GM19043 (cell line): ENCODE measurements around the gene CTSC.
A peak's percentile ranks its signal among the peaks of the same experiment; 100 is the strongest.

Source experiments
- ATAC-seq: cut with Tn5 transposase; IDR thresholded peaks from one replicate; pipeline ENCODE4 v1.9.1; 2021; ENCODE audit warnings: low read depth; ENCODE audit not compliant: unreplicated experiment

The CTSC gene

DNA sequence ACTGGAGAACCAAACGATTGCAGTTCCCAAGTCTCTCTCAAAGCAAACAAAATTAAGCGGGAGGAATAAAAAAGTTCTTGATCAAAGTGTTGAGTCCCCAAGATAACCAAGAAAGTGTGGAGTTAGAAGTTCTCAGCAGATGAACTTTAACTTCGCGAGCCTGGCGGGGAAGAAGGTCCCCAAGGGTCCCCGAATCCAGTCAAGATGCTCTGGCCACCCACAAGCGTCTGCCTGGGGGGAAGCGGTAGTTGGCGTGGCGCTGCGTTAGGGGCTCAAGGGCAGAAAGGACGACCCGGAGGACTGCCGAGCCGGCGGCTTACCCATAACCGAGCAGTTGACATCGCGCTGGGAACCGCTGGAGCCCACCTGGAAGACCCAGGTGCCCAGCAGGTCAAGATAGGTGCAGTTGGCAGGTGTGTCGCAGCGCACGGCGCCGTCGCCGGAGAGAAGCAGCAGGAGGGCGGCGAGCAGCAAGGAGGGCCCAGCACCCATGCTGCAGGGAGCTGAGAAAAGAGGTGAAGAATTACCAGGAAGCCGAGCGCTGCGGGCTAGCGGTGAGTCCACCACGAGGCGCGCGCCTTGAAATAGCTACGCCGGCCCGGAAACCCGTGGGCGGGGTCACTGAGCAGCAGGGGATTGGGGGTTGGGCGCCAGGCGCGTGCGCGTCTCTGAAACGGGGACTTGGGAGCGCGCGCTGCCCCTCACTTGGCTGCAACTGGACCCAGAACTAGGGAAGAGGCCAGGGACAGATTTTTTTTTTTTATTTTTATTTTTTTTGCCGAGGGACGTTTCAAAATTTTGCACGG lies at the start of gene CTSC:
Gene CTSC, minus strand, starts transcription at position 556 of the 806 bp plus-strand sequence. Its CDS starts 64 bp downstream, at position 492.
- peak; percentile 83 for ATAC-seq

DNA sequence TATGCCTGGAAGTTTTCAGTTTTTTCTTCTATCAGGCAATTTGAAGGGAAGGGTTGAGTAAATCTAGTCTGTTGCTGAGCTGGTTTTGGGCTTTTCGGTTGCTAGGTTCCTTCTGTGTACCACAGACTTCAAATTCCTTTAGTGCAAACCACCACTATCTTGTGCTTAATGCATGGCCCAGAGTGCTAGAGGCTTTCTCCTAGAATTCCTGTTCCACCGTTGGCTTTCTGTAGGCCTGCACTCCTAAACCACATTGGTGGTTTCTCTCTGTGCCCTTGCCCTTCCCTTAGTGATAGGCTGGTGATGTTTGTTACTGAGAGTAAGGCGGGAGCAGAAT lies 47.1 kb upstream of the CTSC start:
- no peak for ATAC-seq

DNA sequence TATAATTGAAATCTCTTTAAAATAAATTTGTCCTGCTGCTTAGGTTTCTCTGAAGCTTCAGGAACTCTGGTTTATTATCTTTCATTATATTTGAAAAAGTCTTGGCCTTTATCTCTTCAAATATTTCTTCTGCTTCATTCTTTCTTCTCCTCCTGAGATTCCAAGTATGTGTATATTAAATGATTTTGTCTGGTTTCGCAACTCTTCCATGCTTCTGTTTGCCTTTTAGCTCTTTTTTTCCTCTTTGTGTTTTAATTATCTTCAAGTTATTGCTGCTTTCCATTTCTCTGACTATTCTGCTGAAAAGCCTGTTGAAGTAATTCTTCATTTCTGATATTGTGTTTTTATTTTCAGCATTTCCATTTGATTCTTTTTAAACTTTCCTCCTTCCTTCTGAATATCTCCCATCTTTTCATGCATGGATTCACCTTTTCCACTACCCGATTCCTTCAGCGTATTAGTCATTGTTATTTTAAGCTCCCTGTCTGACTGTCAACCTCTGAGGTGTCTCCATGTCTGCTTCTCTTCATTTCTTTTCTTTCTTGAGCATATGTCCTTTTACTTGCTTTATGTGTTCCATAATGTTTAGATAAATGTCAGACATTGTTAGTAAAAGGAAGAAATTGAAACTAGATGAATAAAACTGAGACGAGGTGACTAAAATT lies 46.6 kb upstream of the CTSC start:
- no peak for ATAC-seq

DNA sequence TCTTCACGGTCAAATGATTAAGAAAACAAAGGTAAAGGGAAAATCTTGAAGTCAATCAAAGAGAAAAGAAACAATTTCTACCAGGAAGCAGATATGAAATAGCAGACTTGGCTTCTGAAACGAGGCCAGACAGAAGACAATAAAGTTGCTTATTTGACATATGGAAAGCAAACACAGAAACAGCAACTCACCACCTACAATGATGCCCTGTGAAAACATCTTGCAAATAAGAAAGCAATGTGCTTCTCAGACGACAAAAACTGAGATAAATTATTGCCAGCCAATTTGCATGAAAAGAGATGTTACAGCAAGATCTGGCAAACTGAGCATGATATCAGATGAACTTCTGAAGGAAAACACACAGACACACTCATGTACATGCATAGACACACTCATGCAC lies 45.9 kb upstream of the CTSC start:
- no peak for ATAC-seq

DNA sequence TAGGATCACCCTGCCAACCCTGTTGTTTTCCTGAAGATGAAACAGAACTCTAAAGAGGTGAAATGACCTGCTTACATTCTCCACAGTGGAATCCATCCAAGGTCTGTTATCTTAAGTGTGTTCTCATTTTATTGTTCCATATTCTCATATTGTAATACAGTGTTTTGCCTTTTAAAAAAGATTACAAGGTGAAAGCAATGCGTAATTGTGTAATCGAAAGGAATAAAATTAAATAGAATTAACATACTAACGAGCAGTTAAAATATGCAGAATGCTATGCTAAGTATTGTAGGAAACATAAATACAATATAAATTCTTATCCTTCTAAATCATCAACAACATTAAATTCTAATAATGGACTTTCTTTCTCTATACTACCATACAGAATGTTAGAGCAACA lies 41.6 kb upstream of the CTSC start:
- no peak for ATAC-seq

DNA sequence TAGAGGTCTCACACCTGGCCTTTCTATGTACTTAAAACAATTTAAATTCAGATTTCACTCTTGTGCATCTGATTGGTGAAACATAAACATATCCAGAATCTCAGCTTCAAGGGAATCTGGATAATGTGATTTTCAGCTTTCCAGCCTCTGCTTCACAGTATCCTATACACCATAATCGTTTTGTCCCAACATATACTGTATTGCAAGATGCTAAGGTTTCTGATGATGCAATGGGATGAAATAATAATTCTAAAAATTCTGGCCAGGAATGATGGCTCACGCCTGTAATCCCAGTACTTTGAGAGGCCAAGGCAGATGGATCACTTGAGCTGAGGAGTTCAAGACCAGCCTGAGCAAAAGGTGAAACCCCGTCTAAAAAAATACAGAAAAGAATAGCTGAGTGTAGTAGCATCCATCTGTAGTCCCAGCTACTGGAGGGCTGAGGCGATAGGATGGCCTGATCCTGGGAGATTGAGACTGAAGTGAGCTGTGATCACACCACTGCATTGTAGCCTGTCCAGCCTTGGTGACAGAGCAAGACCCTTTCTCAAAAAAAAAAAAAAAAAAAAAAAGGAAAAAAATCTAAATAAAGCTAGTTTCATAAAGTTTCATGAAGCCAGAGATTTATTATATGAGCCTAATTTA lies 41.0 kb upstream of the CTSC start:
- ATAC-seq: no peak

DNA sequence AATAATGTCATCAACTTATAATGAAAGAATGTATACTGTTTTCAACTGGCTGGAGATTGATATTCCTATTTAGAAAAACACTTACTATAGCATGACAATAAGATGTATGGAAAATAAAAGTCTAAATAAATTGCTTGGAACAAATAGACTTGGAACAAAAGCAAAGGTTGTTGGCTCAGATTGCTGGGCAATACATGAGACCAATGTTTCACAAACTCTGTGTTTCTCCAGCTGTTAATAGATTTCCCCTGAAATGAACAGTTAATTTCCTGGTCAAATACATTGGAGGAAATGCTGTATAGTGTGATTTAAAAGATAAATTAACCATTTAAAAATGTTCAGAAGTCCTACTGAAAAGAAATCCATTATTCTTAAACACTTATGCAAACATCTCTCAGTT lies 40.1 kb upstream of the CTSC start:
- no peak for ATAC-seq

DNA sequence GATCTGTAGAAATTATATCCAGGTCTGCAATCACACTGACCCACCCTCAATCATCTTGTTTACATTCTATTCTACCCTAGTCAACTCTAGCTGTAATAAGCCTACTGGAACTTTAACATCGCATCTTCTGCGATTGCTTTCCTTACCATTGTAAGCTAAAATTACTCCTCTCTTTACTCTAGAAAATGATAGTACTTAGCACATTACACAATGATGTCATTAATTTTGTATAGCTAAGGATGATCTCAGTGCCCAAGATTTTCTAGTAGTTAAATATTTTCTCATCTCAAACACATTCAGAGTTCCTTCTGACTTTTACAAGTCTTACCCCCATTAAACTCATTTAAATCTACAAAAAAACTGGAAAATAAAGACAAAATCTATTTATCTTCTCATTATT lies 39.6 kb upstream of the CTSC start:
- ATAC-seq: no peak

DNA sequence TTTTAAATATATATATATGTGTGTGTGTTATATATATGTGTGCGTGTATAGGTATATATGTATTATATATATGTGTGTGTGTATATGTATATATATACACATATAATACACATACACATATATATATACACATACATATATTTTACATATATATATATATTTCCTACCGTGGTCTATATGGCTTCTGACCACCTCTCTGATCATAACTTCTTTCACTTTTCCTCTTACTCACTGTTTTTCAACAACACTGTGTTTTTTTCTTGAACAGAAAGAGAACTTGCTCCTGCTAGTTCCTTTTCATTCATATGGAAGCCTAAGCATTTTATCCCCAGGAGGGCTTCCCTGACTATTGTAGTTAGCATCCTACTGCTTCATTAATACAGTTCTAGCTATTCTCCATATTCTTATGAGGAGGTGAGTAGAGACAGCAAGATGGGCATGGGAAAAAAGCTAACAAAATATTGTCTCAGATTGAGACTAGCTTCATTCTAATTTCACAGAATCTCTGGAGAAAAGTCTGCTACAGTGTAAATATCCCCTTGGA lies 38.5 kb upstream of the CTSC start:
- ATAC-seq: no peak

DNA sequence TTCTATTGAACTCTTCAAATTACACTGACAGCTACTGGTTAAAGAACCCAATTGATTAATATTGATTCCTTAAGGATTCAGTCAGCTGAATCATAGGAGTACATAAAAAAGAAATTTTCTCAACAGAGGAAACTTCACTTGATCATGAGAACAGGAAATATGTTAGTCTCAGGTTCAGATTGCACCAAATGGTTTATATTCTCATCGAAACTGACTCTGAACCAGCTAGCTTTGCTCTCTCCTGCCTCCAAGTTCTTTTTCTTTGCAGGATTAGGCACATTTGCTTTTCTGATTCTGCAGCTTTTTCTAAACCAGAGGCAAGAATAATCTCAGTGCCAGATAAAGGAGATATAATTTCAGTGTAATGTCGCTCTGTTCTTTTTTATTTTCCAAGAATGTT lies 33.2 kb upstream of the CTSC start:
- no peak for ATAC-seq

DNA sequence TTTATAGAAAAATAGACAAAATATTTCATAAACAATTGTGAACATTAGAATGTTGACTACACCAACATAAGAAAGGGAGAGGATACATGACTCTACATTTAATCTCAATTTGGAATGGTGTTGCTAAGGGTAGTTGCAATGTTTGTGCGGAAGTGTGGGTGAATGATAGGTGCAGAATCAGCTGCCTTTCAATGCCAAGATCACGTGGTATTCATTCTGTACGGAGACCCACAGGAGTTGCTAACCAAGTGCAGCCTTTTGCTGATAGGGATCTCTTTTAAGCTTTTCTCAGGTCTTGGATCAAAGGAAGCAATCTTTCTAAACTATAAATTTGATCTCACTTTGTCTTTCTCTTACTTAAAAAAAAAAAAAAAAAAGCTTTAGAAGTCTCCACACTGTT lies 29.8 kb upstream of the CTSC start:
- ATAC-seq: no peak

DNA sequence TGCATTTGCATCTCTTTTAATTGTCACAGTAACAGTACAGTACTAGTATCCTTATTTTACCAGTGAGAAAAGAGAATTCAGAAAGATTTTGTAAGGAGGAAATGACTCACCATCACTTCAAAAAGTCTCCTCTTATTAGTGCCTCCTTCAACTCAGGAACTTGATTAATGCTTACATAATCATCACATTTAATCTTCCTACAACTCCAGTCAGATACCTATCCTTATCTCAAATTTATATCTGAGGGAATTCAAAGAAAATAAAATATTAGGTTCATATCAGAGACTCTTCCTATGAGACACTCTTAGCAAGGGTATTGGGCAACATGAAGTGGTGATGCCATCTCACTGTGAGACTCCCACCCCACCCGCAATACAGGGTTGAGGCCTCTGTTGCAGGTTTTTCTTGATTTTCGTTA lies 26.1 kb upstream of the CTSC start:
- no peak for ATAC-seq

DNA sequence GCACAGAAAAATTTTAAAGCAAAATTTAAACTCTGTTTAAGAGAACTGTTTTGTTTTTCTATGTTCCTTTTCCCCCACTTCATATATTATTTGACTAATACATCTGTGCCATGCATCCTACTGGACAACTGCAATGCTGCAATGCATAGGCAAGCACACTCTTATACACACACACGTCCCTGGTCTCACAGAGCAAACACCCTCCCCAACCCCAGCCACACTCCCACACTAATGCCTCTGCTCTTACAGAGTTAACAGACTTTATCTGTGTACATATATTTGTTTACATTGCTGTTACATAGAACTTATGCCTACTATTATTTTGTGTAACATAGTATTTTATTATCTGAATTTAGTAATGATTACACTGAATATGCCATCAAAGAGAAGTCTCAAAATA lies 25.5 kb upstream of the CTSC start:
- no peak for ATAC-seq

DNA sequence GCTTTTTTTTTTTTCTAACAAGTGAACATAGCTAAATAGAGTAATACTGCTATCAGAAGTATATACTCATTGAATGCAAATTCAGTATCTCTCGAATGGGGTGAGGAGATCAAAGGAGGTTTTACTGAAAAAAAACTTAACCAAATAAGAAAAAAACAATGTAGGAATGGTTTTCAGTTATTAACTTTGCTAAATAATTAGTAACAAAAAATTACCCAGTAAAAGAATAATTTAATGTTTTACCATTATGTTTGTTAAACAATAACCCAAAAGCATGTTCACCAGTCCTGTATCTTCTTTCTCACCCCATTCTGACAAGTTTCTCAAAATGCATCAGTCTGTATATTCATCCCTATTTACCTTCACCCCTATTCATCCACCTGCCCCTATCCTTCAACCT lies 22.6 kb upstream of the CTSC start:
- ATAC-seq: no peak

DNA sequence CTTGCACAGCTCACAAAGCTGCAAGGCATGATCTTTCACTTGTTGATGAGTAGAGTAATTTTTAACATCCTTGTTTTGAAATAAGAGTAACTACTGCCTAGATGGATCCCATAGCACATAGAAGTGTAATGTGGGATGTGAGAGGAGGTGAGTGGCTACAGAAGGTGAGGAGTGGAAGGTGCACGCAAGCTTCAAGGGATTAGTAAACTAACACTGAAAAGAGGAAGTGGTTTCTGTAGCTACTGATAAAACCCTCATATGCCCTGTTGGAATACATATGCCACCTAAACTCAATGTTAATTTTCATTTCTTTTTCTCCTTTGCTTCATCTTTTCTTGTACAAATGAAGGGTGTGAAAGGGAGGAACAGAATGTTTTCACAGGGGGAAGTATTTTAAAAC lies 22.0 kb upstream of the CTSC start:
- peak; percentile 58 for ATAC-seq

DNA sequence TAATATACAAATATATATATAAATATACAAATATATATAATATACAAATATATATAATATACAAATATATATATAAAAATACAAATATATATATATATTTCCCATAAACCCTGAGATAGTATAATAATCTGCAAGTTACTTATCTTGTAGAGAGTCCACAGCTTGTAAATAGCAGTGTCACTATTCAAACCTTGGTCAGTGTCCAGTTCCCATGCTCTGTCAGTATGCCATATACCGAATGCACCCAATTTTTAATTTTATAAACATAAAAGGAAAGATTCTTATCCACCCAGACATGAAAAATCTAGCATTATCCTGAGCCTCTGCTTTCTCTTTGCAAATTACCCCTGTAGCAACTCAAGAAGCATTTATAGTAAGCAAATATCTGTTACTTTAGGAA lies 21.6 kb upstream of the CTSC start:
- no peak for ATAC-seq

DNA sequence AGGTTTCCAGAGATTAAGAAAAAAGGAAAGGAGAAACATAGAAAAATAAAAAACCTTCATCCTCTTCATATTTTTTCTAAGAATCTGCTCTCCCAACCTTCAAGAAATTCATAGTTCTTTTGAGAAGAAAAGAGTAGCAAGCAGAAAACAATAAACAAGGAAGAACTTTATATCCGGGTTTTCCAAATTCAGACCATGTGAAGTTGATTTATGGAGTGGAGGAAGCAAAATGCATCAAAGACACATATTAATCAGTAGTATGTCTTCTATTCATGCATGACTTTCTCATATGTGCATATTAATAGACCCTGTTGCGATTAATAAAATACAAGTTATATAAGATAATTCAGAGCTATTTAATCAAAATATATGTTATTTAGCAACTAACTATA lies 20.5 kb upstream of the CTSC start:
- ATAC-seq: no peak

DNA sequence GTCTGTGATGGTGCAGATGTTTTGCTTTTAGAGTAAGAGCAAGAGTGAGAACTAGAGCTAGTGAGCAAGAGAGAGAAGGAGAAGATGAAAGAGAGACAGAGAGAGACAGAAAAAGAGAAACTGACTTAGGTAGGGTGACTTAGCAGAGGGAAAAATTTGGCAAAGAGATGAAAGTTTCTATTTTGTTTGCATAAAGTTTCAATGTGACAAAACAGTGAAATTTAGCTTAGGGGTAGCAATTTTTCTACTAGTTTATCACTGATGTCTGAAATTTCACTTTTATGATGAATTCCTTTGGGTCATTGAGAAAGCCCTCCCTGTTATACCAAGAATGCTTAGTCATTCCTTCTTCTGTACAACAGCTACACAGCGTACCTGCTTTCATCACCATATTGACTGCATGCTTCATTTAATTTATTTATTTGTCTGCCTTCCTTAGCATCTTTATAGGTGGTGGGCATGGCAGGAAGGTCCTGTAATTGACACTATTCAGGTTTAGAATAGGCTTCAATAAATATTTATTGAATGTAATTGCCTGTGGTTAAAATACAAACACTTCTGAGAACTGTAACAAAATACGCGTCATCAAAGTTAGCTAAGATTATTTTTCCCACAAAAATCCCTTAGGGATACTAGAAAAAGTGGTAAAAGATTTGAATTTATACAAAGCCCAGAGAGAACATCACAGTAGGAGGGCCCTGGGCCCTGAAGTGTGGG lies 19.9 kb upstream of the CTSC start:
- peak; percentile 38 for ATAC-seq

DNA sequence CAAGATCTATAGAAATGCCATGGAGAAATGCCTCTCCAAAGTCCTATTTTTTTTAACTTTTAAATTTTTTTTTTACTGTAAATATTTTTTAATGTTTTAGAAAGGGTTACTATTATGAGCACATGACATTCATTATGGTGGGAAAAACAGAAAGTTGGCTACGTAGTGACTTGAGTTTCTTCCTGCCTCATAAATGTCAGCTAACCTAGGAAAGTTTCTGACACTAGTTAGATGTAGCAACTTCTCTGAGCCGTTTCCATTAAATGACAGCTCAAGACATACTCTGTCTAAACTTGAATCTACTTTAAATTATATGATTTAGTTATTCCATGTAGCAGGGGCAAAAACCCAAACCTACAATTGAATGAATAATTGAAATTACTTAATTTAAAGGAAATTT lies 18.4 kb upstream of the CTSC start:
- no peak for ATAC-seq

DNA sequence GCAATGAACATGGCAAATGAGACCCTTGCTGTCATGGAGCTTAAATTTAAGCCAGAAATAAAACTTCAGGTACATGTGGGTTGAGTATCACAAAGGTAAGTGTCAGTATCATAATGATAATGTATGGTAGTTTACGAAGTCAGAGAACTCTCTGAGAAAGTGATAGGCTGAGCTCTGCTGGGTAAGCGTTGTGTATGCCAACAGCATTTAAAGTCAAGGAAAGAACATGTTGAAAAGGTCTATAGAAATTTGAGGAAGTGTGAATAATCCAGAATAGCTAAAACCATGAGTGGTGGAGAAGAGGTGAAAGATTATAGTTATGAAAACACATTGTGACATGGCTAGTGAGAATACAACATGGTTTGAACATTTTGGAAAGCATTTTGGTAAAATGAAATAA lies 17.4 kb upstream of the CTSC start:
- no peak for ATAC-seq
